Inflammatory macrophage treated with lipopolysaccharide for 4 hours (primary cell): ENCODE measurements around the gene CCNK.

ENCODE experiments used
- DNase-seq: peaks from one replicate; pipeline ENCODE4 v3.0.0-alpha.2; 2020

Gene CCNK

DNA sequence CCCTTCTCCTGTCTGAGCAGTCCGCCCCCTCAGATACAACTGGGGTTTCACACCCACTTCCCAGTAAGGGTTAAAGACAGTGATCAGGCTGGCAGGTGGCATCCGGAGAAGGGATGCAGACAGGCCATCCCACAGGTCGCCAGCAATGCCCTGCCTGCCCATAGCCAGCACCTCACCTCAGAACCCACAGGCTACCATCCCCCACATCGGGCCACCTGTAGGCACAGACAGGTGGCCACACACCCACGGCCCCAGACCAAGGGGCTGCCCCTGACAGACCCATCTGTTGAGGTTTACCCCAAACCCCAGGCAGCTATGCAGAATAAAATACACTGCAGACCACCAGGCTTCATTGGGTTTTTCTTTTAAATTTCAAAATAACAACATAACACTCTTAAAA, 57.5 kb downstream of the CCNK start:
- no peak for DNase-seq

DNA sequence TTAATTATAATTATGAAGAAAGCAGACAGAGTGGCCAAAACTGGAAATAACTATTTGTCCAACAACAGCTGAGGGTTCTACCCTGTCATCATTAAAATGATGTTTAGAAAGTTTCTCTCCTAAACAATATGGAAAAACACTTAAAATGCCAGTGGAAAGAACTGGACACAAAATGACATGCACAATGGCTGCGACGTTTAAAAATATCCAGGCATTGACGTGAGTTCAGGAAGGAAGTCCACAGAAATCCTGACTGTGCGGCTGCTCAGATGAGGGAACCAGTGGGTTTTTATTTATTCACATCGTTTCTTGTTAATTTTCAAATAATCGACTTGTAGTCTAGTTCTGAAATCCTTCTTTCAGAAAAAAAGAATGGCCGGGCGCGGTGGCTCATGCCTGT, 58.3 kb downstream of the CCNK start:
- no peak for DNase-seq

DNA sequence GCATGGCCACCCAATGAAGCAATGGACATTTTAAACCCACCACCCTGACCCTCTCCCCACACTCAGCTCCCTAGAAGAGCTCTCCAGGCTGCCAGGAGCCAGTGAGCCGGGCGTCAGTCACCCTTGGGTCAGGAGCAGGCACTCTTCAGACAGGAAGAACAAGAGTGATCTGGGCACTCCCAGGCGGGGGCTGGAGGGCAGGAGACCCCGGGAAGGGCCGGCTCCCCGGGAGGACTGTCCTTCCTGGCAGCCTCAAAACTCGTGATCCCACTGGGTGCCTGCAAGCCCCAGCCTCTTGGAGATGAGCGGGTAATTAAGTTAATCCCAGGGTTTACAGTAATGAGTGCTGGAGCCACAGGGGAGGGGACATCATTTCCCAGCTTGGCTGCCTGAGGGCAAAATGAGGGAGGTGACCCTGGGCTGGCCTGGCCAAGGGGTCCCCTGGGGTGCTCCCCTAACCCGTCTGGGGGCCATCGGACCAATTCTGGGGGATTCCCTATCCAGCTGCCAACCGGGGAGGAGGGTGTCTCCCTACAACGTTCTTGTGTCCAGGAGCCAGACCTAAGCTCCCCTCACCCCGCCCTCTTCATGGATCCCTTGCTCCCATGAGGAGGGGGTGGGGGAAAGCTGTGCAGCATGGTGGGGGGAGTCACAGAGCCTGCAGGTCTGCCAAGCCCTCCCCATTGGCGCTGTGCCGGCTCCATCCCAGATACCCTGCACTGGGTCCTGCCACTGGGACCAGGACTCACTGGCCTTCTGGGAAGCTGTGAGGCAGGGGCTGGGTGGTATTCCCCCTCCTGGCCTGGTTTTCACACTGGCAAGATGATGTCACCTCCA, 59.2 kb downstream of the CCNK start:
- no peak for DNase-seq

DNA sequence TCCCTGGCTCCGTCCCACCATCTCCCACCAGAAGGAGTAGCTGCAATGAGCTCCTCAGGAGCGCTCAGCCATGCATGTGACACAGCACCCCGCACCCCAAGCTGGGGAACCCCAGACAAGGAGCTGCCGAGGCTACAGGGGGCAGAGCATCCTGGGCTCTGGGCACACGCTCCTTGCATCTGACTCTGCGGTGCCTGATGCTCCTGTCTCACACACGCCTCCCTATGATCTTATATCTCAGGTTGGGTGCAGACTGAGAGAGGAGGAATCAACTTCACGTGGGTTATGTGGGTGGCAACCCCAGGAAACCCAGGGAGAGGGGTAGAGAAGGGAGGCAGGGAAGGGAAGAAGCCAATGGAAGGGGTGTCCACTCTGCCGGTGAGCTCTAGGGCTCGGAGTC, 60.0 kb downstream of the CCNK start:
- no peak for DNase-seq

DNA sequence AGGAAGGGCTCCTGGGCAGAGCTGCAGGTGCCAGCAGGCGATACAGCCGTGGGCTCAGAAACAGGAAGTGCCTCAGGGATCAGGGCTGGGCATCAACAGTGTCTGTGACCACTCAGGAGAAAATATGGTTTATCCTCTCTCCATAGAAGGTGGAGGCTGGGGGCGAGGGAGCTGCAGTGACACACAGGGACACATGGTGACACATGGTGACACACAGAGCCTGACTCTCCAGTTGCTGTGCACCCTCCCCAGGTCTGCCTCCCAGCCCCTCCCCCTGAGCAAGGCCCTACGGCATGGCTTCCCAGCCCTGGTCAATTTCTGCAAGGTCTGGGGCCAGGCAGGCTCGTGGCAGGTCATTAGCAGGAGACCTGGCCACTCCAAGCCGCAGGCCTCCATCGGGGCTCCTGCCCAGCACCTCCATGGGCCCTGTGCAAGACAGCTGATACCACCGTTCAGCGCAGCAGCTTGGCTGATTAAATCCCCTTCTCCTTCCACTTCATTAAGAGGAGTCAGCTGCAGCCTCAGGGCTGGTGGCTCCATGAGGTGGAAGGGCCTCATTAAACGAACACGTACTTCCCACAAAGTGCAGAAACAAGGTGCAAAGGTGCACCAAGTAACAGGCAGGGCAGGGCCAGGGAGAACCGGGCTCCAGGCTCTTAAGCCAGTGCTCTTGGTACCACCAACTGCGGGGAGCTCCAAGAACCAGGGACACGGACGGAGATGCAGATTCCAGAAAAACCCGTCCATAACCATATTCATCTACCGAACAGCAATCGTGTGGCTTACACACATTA, 60.7 kb downstream of the CCNK start:
- DNase-seq = no peak

DNA sequence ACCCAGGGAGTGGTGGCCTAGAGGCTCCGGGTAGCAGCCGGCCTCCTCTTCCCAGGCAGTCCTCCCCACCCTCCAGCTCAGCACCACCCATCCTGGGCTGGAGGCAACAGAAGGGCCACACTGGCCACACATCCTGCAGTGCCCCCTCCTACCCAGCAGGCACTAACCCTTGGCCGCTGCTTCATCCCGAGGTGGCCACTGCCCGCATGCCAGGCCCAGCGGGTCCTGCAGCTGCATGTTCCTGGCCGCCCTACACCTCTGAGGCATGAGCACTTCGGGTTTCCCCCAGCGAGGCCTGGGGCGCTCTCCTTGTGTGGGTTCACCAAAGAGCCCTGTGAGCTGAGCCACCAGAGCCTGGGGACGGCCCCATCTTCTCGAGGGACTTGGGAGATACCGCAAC, 61.4 kb downstream of the CCNK start:
- no peak for DNase-seq

DNA sequence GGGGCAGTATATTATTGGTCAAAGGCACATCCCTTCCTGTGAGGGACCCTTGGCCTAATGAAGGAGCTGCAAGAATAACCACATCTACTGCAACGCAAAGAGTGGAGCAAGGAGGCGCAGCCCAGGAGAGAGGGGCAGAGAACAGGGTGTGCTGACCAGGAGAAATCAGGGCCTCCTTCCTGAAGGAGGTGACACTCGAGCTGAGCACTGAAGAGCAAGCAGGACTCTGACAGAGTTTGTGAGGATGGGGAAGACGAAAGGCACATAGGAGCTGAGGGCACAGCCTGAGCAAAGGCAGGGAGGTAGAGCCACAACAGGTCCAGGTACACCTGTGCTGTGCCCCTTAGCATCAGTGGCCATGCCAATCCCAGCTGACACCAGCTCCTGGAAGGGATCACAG, 62.2 kb downstream of the CCNK start:
- no peak for DNase-seq

DNA sequence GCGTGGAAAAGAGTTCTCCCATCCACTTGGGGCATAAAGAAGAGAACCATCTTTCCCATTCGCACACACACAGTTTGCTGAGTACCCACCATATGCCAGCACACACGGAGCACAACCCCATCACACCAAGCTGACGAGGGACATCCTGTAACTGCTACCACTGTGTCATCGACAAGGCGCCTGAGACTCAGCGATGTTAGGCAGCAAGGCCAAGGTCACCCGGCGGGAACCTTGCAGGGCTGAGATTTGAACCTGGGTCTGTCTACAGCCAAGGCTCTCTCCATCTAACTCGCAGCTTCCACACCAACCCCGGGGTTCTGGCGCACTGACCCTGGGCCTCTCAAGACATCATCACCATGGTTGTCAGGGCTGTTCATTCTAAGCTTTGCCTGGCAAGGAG, 62.8 kb downstream of the CCNK start:
- no peak for DNase-seq

DNA sequence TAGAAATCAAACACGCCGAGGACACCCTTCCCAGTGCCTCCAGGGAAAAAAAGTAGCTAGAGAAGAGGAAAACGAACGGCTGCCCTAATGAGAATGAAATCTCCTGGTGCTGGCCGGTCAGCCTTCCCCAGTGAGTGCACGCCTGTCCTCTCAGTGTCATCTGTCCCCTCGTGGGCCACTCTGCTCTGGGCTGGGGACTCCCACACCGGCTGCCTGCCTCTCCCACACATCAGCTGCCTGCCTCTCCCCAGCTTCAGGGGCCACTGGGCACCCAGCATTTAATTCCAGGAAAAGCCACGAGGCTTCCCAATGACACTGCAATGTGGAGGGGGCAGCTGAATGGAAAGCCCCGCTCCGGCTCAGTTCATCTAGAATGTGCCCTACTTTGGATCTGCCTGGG, 63.8 kb downstream of the CCNK start:
- DNase-seq = no peak

DNA sequence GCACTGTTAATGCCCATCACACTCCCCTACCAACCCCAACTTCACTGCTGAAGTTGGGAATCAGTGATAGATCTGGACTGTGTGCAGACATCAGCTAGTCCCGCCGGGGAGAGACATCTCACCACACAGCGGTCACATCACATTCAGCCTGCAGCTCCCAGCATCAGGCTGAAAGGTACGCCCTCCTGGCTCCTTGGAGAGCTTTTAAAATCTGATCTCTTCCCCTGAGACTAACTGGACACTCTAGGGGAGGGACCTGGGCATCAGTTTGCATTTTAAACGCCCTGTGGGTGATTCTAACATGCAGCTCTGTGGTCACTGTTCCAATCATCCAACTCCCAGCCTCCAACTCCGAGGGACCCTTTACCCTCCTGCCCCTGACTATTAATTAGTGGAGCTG, 64.4 kb downstream of the CCNK start:
- no peak for DNase-seq

DNA sequence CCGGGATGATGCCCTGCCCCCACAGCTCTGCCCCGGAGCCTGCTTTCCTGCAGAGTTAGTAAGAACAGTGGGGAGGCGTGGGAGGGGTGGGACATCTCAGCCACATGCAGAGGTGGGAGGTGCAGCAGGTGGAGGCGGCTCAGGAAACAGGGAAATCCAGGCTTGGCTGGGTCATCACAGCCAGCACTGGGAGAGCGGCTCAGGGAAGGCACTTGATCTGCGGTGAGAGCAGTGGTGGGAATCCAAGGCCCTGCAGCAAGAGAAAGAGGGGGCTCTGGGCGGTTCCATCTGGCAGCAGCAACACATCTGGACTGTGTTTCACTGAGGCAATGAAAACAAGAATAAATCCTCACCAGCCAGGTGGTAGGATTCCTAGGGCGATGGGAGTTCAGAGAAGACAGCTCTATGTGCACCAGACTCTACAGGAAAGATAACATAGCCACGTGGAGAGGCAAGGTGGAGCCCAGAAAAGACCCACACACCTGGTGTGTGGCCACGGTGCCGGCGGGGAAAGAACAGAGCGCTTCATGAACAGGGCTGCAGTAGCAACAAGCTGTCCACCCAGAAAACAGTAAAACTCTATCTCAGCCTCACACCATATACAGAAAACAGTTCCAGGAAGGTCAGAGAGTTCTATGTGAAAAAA, 65.1 kb downstream of the CCNK start:
- DNase-seq = no peak

DNA sequence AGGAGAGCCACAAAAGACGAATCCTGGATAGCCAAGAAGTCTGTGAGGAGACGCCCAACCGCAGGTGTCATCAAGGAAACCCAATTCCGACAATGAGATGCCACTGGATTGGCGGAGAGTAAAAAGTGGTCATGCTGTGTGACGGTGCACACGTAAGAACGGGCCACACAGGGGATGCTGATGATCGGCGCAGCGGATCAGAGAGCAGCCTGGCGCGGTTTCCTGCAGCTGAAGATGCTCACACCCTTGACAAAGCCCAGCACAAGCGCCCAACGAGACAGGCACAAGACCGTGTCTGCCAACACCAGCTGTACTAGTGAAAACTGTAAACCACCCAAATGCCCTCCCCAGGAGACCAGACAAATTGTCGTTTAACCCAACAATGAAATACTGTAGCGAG, 67.0 kb downstream of the CCNK start:
- no peak for DNase-seq

DNA sequence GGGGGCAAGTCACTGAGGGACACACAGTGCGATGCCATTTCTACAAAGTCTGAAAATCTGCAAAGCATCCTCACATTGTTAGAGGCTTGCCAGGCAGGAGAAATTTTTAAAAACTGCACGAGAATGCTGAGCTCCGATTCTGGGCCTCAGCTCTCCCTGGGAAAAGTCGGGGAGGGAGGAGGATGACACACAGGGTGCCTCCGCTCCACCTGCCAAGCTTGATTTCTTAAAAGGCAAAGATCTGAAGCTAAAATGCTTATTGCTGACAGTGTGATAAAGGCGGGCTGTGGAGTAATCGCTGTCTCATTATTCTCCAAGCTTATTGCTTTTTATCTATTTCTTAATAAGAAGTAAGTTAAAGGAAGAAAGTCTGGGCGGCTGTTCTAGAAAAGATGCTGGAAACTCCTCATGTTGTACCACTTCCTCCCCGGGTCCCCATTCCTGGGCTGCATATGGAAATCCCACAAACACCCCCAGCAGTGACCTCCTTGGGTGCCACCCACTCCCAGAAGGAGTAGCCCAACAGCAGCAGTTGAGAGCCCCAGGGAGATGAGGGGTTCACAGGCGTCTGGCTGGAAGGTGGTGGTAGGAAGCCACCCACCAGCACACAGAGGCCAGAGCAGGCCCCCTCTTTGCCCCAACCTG, 67.8 kb downstream of the CCNK start:
- DNase-seq = no peak

DNA sequence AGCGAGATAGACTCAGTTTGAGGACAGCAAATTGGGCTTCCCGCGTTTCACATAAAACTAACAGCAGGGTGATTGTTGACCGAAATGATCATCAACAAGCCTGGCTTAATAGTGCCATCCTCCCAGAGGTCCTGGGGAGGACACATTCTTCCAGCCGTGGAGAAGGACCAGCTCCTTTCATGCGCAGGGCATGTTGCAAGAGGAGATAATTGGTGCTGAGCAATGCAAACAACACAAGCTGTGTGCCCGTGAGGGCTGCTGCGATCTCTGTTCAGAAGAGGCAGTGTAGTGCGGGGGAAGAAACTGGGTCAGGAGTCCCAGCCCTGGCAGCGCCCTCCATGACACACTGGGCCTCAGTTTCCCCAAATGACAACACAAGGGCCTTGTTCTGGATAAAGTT, 68.5 kb downstream of the CCNK start:
- no peak for DNase-seq

DNA sequence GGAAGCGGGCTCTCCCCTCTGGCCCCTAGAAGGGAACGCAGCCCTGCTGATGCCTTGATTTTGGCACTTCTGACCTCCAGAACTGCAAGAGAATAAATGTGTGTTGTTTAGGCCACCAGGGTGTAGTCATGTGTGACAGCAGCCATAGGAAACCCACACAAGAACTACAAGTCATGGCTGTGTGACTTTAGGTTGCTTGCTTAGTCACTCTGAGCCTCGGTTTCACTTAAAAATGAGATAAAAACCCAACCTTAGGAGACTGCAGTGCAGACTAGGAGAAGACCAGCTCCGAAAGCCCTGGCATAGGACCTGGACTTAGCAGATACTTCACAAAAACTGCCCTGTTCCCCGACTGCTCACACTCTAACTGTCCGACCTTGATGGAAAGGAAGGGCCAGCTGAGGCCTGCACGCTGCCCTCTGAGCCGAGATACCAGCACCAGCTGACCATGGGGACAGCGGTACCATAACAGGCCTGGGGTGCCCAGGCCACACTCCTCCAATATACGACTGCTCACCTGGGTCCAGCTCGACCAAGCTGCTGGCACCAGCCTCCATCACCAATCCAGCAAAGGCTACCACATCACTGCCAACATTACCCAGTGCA, 69.3 kb downstream of the CCNK start:
- no peak for DNase-seq

DNA sequence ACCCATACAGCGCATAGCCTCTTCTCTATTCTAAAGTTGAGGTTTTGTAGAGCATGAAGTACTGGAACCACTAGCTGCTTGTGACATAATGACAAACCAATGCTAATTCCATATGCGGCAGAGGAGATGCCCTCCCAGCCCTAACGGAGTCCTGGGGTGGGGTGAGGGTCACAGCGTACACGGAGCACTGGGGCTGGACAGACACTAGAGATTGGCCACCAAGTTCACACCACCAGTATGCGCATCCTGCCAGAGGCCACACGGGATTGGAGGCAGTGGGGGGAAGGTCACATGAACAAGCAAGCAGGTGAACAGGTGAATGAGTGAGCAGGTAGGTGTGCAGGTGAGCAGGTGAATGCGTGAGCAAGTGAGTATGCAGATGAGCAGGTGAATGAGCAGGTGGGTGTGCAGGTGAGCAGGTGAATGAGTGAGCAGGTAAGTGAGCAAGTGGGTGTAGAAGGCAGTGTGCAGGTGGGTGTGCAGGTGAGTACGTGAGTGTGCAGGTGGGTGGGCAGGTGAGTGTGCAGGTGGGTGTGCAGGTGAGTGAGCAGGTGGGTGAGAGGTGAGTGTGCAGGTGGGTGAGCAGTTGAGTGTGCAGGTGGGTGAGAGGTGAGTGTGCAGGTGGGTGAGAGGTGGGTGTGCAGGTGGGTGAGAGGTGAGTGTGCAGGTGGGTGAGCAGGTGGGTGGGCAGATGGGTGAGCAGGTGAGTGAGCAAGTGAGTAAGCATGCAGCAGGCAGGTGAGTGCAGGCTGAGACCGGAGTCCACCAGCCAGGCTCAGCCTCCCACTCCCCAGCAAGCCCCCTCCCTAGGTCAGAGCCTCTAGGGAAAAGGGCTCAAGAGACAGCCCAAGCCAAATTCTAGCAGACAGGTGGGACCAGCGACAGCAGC, 70.1 kb downstream of the CCNK start:
- DNase-seq = no peak

DNA sequence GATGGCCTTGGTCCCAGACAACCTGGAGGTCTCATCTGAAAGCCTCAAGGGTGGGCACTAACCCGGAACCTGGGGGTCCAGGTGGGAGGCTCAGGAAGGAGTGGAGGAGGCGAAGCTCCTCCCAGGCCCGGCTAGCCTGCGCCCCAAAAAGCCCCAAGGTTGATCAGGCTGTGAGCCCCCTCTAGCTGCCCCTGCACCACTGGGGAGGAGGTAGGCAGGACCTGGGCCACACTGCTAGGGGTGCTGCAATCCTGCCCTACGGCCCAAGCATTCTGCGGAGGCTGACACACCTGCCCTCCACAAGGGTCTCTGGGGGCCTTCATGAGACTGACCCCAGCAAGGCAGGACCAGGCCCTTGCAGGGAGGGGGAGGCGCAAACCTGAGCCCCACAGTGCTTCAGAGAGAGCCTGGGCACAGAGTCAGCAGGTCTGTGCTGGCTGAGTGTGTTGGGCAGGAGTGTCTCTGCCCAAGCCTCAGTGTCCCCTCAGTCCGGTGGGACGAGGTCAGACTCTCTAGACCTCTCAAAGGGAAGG, 70.9 kb downstream of the CCNK start:
- DNase-seq = no peak

DNA sequence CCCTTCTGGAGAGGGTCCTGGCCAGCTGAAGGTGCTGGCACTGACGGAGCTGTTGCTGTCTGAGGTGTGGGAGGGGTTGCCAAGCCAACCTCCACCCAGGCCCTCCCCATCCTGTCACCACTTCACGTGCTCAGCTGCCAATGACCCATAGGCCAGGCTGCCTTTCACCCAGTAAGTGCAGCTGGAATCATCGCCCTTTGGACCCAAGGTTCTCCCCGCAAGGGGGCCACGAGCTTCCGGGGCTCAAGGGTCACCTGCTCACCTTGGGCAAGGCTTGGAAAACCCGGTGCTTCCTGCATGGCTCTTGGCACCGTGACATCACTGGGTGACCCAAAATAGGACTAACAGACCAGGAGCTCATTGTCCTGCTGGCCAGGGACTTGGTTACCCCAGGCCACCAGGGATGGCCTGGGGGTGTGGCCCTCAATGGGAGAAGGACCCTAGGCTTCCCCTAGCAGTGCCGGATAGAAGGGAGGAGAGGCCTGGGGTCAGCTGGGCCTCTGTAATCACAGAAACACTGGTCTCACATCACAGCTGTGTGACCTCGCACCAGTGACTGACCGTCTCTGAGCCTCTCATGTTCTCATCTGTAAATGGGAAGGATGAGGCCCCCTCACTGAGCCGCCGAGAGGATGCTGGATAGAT, 71.5 kb downstream of the CCNK start:
- no peak for DNase-seq

DNA sequence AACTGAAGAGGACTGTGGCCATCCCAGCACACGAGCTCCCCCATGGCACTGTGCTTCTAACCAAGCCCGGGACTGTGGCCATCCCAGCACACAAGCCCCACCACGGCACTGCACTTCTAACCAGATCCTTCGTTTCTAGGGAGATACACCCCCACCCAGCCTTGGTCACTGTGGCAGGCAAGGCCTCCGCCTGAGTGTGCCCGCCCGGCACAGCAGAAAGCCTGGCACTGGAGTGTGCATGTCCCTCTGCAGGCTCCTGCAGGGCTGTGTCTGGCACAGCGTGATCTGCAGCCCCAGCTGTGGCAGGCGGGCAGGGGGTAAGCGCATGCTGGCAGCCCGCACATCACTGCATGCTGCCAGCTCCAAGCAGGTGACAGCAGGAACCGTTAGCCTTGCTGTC, 73.0 kb downstream of the CCNK start:
- DNase-seq = no peak

DNA sequence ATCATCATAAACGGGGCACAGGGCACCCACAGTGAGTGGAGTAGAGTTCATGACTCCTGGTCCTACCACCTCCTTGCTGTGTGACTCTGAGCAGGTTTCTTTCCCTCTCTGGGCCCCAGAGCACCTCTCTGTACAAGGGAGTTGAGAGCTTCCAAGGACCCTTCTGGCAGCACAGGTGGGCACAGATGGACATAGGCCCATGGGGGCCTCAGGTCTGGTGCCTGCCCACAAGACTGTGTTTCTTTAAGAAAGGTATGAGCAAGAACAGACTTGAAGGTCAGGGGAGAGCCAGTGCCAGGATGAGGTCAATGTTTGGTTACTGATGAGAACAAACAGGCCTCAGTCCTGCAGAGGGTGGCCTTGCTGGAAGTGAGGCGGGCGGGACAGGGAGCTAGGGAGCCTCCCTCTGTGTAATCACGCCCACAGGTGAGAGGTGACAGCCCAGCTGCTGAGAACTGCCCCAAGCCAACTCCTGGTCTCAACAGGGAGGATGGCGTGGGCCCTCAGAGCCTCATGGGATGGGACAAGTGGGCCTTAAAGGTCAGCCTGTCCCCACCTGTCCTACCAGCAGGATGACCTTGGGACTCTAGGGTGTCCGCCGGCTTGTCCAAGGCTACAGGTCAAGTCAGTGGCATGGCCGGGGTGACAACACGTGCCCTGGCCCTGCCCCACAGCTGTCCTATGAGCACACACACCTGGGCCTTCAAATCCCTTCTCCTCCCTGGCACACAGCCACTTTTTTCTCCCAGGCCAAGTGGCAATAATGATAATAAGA, 73.7 kb downstream of the CCNK start:
- DNase-seq = no peak
